ENCODE measurements around the gene MRTFA.

- TF ChIP-seq POLR2AphosphoS5 (IDR thresholded peaks at IDR 0.05; ENCODE audit: low read depth, low read length) (no peak), JUND (IDR thresholded peaks at IDR 0.05) (no peak), POLR2A (IDR thresholded peaks at IDR 0.05; ENCODE audit: borderline replicate concordance, extremely low read depth, insufficient read depth, insufficient read length) (no peak), ATF3 (IDR thresholded peaks at IDR 0.05) (no peak), ELF1 (IDR thresholded peaks at IDR 0.05; ENCODE audit: borderline replicate concordance, low read depth) (no peak), RAD21 (IDR thresholded peaks at IDR 0.05; ENCODE audit: low read depth) (no peak), CEBPB (IDR thresholded peaks at IDR 0.05; ENCODE audit: low read depth) (no peak), YY1 (IDR thresholded peaks at IDR 0.05; ENCODE audit: extremely low read depth, insufficient replicate concordance, low read depth, low read length) (no peak), ZFX (IDR thresholded peaks at IDR 0.05) (no peak), SIN3A (IDR thresholded peaks at IDR 0.05; ENCODE audit: low read depth) (no peak), EZH2 (IDR thresholded peaks at IDR 0.05) (no peak)
- TF ChIP-seq, protein P1, sequence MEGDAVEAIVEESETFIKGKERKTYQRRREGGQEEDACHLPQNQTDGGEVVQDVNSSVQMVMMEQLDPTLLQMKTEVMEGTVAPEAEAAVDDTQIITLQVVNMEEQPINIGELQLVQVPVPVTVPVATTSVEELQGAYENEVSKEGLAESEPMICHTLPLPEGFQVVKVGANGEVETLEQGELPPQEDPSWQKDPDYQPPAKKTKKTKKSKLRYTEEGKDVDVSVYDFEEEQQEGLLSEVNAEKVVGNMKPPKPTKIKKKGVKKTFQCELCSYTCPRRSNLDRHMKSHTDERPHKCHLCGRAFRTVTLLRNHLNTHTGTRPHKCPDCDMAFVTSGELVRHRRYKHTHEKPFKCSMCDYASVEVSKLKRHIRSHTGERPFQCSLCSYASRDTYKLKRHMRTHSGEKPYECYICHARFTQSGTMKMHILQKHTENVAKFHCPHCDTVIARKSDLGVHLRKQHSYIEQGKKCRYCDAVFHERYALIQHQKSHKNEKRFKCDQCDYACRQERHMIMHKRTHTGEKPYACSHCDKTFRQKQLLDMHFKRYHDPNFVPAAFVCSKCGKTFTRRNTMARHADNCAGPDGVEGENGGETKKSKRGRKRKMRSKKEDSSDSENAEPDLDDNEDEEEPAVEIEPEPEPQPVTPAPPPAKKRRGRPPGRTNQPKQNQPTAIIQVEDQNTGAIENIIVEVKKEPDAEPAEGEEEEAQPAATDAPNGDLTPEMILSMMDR (IDR thresholded peaks at IDR 0.05 in 2 of 3, conservative IDR thresholded peaks at IDR 0.05 in 1 of 3; ENCODE audit: borderline replicate concordance in 1 of 3, insufficient read depth in 1 of 3, low read depth in 2 of 3, low read length in 2 of 3) = no peak
- TF ChIP-seq, protein P2, sequence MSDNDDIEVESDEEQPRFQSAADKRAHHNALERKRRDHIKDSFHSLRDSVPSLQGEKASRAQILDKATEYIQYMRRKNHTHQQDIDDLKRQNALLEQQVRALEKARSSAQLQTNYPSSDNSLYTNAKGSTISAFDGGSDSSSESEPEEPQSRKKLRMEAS (IDR thresholded peaks at IDR 0.05) = no peak
- TF ChIP-seq, protein P3, sequence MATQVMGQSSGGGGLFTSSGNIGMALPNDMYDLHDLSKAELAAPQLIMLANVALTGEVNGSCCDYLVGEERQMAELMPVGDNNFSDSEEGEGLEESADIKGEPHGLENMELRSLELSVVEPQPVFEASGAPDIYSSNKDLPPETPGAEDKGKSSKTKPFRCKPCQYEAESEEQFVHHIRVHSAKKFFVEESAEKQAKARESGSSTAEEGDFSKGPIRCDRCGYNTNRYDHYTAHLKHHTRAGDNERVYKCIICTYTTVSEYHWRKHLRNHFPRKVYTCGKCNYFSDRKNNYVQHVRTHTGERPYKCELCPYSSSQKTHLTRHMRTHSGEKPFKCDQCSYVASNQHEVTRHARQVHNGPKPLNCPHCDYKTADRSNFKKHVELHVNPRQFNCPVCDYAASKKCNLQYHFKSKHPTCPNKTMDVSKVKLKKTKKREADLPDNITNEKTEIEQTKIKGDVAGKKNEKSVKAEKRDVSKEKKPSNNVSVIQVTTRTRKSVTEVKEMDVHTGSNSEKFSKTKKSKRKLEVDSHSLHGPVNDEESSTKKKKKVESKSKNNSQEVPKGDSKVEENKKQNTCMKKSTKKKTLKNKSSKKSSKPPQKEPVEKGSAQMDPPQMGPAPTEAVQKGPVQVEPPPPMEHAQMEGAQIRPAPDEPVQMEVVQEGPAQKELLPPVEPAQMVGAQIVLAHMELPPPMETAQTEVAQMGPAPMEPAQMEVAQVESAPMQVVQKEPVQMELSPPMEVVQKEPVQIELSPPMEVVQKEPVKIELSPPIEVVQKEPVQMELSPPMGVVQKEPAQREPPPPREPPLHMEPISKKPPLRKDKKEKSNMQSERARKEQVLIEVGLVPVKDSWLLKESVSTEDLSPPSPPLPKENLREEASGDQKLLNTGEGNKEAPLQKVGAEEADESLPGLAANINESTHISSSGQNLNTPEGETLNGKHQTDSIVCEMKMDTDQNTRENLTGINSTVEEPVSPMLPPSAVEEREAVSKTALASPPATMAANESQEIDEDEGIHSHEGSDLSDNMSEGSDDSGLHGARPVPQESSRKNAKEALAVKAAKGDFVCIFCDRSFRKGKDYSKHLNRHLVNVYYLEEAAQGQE (IDR thresholded peaks at IDR 0.05; ENCODE audit: low read depth) = no peak
These were observed 76.0 kb downstream of the MRTFA start for GRCh38 chr22:40560551-40560950.
